GM19238 (cell line): ENCODE data around the gene DNPH1.

Source experiments
- DNase-seq: peaks from one replicate; pipeline ENCODE4 v3.0.0; 2011; ENCODE audit warnings: low spot score; ENCODE audit not compliant: insufficient read length

The DNPH1 gene

DNA sequence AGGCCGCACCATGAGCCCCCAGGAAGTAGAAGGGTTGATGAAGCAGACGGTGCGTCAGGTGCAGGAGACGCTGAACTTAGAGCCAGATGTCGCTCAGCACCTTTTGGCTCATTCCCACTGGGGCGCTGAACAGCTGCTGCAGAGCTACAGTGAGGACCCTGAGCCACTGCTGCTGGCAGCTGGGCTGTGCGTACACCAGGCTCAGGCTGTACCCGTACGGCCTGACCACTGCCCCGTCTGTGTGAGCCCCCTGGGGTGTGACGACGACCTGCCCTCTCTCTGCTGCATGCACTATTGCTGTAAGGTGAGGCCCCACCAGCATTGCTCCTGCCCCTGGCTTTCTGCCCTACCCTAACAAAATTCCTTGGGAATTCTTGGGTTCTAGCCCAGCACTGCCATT is 13.1 kb downstream of the DNPH1 start:
- no peak for DNase-seq

DNA sequence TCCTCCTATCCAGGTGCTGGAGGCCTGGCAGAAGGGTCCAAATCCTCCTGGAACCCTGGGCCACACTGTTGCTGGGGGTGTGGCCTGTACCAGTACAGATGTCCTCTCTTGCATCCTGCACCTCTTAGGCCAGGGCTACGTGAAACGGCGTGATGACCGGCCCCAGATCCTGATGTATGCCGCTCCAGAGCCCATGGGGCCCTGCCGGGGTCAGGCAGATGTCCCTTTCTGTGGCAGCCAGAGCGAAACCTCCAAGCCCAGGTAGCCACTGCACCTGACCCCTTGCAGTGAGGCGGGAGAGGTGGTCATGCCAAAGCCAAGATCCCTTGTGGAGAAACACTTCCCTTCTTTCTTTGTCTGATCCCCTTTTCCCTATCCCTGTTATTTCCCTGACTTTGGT is 14.2 kb downstream of the DNPH1 start:
- no peak for DNase-seq

DNA sequence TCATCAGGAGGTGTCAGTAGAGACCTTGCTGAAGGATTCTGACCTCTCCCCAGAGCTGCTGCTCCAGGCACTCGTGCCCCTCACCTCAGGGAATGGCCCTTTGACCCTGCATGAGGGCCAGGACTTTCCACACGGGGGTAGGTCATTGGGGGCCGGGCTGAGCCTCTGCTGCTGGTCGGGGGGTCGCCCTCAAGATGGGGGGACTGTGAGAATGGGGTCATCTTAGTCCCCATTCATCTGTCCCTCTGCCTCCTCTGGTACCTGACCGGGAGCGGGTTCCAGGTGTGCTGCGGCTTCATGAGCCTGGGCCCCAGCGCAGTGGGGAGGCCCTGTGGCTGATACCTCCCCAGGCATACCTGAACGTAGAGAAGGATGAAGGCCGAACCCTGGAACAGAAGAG is 15.8 kb downstream of the DNPH1 start:
- no peak for DNase-seq

DNA sequence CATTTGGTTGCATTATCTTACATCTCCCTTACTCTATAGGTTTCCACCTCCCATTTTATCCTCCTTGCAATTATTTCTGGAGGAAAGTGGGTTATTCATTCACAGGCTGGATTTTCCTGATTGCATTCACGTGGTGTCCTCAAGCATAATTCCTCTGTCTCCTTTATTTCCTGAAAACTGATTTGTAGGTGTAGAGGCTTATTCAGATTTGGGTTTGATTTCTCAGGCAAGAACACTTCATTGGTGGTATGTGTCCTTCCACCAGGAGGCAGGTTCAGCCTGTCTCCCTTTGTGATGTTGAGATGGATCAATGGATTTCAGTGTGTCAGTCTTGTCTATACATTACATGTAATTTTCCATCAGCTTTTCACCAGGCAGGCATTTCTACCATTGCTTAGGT is 17.3 kb downstream of the DNPH1 start:
- DNase-seq: no peak

DNA sequence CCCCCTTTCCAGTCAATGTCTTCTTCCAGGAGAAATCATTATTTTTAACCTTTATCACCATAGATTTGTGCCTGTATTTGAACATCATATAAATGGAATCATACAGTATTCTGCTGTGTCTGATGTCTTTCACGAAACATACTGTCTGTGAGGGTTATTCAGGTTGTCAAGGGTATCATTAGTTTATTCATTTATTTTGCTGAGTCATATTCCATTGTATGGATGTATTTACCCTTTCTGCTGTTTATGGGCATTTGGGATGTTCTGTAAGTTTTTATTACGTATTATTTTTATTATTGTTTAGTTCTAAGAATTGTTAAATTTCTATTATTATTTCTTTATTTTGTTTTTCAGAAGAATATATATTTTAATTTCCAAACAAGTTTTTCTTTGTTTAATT is 22.0 kb downstream of the DNPH1 start:
- DNase-seq: no peak

DNA sequence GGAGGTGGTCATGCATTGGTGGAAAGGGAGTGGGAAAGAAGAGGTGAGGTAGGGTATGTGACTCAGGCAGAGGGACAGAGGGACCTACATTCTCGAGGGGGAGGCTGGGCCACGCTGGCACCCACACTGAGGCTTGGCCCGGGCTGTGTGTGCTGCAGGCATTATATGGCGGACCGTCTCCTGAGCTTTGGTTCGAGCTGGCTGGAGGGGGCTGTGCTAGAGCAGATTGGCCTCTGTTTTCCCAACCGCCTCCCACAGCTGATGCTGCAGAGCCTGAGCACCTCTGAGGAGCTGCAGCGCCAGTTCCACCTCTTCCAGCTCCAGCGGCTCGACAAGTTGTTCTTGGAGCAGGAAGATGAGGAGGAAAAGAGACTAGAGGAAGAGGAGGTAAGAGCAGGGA is 23.4 kb downstream of the DNPH1 start:
- DNase-seq: no peak

DNA sequence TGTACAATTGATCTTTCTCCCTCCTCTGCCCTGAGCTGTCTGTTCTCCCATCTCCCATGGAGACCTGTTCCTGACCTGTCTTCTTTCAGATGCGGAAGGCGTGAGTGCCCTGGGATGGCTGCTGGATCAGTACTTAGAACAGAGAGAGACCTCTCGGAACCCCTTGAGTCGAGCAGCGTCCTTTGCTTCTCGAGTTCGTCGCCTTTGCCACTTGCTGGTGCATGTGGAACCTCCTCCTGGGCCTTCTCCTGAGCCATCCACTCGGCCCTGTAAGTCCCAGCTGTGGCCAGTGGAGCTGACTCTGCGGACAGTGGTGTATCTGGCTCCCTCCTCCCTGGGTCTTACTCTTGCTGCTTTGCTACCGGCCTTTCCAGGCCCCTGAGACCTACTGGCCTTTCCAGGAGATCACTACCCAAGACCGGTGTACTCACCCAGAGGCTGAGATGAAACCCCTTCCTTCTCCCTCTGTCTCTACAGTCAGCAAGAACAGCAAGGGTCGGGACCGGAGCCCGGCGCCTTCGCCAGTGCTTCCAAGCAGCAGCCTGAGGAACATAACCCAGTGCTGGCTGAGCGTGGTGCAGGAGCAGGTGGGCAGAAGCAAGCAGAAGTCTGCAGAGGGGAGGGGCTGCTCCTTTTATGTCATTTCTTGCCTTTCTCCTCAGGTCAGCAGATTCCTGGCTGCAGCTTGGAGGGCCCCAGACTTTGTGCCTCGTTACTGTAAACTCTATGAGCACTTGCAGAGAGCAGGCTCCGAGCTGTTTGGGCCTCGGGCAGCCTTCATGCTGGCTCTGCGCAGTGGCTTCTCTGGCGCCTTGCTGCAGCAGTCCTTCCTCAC is 24.8 kb downstream of the DNPH1 start:
- no peak for DNase-seq

DNA sequence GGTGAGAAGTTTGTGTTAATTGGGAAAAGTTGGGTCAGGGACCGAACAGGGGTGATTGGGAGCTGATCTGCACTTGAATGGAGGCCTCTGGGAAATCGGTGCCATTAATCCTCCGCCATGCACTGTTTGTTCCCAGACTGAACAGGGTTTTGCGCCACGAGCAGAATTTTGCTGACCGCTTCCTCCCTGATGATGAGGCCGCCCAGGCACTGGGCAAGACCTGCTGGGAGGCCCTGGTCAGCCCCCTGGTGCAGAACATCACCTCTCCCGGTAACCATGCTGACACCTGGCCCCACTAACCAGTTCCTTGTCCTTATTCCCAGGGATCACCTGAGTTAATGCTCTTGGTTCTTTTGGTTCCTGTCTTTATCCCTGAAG is 25.6 kb downstream of the DNPH1 start:
- no peak for DNase-seq

DNA sequence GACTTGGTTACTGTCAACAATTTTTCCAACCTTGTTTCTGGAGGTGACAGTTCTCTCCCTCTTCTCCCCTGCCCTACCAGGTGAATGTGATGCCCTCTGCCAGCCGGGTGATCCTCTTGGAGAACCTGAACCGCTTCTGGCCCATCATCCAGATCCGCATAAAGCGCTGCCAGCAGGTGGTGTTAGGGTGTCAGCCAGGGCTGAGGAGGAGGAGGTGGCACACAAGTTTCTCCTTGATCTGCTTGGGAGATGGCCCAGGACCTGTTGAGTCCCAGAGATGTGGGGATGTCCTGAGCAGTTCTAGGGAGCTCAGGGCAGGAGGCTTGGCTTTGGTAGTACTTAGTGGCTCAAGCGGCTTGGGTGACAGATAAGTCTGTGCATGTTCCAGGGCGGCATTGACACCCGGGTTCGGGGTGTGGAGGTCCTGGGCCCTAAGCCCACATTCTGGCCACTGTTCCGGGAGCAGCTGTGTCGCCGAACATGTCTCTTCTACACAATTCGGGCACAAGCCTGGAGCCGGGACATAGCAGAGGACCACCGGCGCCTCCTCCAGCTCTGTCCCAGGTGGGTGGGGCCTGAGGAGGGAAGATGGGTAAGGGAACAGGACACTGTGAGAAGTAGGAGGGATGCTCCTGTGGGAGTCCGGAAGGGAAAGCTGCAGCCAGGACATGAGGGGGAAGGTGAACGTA is 26.1 kb downstream of the DNPH1 start:
- no peak for DNase-seq

DNA sequence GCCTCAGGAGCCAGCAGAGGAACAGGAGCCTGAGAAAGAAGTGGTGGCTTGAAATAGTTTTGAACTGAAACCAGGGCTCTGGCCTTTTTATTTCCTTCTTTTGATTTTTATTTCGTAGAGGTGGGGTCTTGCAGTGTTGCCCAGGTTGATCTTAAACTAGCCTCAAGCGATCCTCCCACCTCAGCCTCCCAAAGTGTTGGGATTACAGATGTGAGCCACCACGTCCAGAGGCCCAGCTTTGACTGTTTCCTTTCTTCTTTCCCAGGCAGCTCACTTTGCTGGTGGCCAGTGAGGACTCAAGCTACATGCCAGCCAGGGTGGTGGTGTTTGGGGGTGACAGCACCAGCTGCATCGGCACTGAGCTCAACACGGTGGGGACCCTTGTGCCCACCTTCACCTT is 26.8 kb downstream of the DNPH1 start:
- DNase-seq: no peak

DNA sequence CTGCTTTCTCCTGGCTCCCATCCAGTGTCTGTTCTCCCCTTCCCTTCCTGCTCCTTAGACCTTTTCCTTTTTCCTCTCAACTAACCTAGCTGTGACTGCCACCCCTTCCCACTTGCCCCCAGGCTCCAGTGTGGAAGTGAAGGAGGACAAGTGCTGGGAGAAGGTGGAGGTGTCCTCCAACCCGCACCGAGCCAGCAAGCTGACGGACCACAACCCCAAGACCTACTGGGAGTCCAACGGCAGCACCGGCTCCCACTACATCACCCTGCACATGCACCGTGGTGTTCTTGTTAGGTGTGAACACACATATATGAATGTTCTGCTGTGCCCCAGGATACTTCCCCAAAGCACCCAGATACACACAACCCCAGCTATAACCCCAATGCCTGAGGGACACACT is 28.7 kb downstream of the DNPH1 start:
- no peak for DNase-seq

DNA sequence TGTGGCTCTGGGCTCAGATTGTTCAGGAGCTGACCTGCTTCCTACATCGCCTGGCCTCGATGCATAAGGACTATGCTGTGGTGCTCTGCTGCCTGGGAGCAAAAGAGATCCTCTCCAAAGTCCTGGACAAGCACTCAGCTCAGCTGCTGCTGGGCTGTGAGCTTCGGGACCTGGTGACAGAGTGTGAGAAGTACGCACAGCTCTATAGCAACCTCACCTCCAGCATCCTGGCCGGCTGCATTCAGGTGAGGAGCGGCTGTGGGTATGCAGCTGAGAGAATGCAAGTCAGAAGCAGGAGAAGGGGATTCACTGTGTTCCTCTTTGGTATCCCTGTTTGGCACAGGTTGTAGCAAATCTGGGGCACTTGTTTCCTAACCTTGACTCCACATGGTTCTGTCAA is 29.4 kb downstream of the DNPH1 start:
- DNase-seq: no peak

DNA sequence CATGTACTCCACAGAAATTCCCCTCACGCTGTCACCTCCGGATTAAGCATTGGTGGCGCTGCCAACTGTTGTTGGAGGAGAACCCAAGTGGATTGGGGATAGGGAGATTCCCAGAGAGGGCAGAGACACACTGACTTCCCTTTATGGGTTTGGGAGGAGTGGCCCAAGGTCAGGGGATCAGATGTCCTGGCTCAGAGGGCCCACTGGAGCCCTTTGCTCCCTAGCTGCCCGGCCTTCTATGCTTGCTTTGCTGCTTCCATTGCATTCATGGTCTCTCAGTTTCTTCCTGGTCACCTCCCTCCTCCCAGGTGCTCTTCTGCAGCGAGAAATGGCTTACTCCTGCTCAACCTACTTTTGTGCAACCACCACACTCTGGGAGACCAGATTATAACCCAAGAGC is 32.9 kb downstream of the DNPH1 start:
- no peak for DNase-seq

DNA sequence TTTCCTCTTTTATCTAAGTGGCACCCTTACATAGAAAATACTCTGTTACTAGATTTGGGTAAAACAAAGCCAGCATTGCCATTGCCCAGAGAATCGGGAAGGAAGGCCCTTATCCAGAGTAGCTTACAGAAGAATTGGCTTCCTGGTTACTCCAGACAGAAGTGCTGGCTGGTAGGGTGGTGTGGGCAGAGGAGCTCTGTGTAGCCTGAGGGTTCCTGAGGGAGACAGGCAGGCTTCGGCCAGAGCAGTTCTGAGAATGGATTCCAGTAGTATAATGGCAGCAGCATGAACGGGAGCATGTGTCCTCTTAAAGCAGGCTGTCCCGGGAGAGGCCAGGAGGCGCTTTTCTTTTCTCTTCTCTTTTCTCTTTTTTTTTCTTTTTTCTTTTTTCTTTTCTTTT is 35.4 kb downstream of the DNPH1 start:
- no peak for DNase-seq

DNA sequence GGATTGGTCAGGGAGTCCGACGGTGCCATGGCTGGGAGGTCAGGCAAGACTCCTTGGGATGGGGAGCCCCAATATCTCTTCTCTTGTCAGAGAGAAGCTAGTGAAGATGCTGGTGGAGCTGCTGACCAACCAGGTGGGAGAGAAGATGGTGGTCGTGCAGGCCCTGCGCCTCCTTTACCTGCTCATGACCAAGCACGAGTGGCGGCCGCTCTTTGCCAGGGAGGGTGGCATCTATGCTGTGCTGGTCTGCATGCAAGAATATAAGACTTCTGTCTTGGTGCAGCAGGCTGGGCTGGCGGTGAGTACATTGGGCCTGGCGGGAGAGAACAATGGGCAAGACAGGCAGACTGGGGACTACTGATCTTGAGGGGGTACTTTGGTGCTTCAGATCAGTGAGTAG is 36.4 kb downstream of the DNPH1 start:
- DNase-seq: no peak

DNA sequence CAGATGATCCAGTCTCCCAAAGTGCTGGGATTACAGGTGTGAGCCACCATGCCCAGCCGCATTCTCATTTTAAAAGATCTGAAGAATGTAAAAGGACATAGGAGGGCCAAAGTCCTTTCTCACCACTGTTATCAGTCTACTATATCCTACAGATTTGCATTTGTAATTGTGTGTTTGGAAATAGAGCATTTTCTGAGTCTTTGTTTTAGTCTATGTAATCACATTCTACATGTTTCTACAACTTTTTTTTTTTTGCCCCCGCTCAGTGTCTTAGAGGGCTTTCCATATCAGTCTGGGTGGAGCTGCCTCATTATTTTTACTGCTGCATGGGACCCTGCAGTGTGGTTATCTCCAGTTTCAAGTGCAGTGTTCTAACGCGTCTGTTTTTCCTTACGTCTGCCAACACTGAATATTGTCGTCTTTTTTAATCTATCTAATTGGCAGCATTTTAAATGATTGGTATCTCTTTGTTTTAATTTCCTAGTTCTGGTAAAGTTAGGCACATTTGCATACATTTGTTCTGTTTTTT is 39.4 kb downstream of the DNPH1 start:
- no peak for DNase-seq

DNA sequence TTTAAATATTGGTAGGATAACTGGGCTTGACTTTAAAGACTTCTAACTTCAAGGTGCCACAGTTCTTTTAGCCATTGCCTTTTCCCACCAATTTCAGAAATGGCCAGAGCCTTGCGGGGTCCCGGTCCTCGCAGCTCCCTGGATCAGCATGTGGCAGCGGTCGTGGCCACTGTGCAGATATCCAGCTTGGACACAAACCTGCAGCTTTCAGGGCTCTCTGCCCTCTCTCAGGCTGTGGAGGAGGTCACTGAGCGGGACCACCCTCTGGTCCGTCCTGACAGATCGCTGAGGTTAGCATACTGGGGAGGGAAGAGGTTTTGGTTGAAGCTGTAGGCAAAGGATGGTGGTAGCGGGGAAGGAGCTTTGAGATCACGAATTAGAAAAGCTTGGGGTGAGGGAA is 40.9 kb downstream of the DNPH1 start:
- DNase-seq: no peak

DNA sequence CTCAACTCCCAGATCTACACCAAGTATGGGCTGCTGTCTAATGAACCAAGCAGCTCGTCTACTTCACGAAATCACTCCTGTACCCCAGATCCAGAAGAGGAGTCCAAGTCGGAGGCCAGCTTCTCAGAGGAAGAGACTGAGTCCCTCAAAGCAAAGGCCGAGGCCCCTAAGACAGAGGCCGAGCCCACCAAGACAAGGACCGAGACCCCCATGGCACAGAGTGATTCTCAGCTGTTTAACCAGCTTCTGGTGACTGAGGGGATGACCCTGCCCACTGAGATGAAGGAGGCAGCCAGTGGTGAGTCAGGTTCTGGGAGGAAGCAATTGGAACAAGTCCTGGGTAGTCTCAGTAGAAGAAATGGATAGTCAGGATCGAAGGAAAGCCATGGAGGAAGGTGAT is 41.5 kb downstream of the DNPH1 start:
- no peak for DNase-seq

DNA sequence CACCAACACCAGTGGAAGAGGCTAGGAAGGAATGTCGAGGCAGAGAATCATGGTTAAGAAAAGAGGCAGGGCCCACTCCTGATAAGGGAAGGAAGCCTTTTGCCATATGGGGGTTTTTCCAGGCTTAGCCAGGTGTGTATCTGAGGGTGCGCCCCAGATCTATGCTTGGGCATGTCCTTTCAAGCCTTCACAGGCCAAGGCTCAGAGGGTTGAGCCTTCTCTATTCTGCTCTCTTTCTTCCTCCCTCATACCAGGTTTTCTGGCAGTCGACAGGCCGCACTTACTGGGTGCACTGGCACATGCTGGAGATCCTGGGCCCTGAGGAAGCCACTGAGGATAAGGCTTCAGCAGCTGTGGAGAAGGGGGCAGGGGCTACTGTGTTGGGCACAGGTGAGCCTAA is 42.6 kb downstream of the DNPH1 start:
- DNase-seq: no peak

DNA sequence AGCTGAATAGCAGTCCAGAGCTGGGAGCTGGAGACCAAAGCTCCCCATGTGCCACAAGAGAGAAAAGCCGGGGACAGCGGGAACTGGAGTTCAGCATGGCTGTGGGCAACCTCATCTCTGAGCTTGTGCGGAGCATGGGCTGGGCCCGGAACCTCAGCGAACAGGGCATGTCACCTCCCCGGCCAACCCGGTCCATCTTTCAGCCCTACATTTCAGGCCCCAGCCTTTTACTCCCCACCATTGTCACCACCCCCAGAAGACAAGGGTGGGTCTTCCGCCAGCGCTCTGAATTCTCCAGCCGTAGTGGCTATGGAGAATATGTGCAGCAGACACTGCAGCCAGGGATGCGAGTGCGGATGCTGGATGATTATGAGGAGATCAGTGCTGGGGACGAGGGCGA is 43.3 kb downstream of the DNPH1 start:
- DNase-seq: no peak

DNA sequence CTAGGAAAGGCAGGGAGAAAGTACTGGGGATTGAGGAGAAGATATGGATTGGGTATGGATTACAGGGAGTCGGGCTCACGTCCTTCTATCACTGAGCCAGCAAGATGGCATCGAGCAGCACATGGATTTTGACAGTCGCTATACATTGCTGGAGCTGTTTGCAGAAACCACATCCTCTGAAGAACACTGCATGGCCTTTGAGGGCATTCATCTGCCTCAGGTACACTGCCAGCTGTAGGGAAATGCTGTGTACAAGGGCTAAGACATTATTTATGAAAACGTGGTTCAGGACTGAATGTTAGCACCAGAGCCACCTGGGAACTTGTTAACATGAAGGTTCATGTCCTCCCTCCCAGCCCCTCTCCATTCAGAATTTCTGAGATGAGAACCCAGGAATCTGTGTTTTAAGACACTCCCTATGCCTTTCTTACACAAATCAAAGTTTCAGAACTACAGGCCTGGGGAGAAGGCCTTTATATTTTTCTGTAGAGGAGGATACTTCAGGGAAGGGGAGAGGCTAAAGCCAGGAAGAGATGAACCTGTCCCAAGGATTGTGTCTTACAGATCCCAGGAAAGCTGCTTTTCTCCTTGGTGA is 43.8 kb downstream of the DNPH1 start:
- DNase-seq: no peak

DNA sequence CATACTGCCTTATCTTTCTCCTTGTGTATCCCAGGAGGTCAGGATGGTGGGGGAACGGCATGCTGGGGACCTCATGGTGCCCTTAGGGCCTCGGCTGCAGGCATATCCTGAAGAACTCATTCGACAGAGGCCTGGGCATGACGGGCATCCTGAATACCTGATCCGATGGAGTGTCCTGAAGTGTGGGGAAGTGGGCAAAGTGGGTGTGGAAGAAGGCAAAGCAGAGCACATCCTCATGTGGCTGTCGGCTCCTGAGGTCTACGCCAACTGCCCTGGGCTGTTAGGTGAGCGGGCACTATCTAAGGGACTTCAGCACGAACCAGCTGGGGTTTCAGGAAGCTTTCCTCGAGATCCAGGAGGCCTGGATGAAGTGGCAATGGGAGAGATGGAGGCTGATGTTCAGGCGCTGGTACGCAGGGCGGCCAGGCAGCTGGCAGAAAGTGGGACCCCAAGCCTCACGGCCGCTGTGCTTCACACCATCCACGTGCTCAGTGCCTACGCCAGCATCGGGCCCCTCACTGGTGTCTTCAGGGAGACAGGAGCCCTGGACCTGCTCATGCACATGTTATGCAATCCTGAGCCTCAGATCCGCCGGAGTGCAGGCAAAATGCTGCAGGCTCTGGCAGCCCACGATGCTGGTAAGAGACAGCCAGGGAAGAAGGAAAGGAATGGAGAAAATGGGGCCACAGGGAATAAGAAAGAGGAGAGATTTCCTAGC is 44.9 kb downstream of the DNPH1 start:
- DNase-seq: no peak
